Immature natural killer cell (primary cell): Measurements from ENCODE around the gene B3GAT3. TPM values are rescaled to one million over a fixed set of nuclear protein-coding genes. Genes with fewer than 3 reads are reported as not detected.

Experiments
- DNase-seq, 3 donors: peaks; one replicate each; pipeline ENCODE4 v3.0.0; 2022; ENCODE audit warnings: mixed read lengths in 1 of 3
- H3K27ac Mint-ChIP-seq, 6 donors: one replicate each; pipeline ENCODE4 v1.8.0; 2020; ENCODE audit warnings: mixed read lengths in 6 of 6, mild to moderate bottlenecking in 5 of 6, inconsistent platforms in 4 of 6, moderate library complexity in 3 of 6
- H3K27me3 Mint-ChIP-seq, 3 donors: one replicate each; pipeline ENCODE4 v1.8.0; 2020 to 2021; ENCODE audit warnings: low read depth in 3 of 3, mild to moderate bottlenecking in 3 of 3, mixed read lengths in 3 of 3, moderate library complexity in 3 of 3, inconsistent platforms in 1 of 3
- H3K36me3 Mint-ChIP-seq, 3 donors: one replicate each; pipeline ENCODE4 v1.8.0; 2020; ENCODE audit warnings: mixed read lengths in 3 of 3, inconsistent platforms in 2 of 3, mild to moderate bottlenecking in 2 of 3
- H3K4me1 Mint-ChIP-seq, 2 donors: one replicate each; pipeline ENCODE4 v1.8.0; 2020; ENCODE audit warnings: inconsistent platforms in 2 of 2, mild to moderate bottlenecking in 2 of 2, mixed read lengths in 2 of 2, moderate library complexity in 1 of 2
- H3K4me3 Mint-ChIP-seq, 5 donors: one replicate each; pipeline ENCODE4 v1.8.0; 2020; ENCODE audit warnings: mild to moderate bottlenecking in 5 of 5, mixed read lengths in 5 of 5, inconsistent platforms in 3 of 5, moderate library complexity in 3 of 5
- H3K9me3 Mint-ChIP-seq, 6 donors: one replicate each; pipeline ENCODE4 v1.8.0; 2020; ENCODE audit warnings: mild to moderate bottlenecking in 6 of 6, mixed read lengths in 6 of 6, inconsistent platforms in 4 of 6, moderate library complexity in 3 of 6
- polyA plus RNA-seq, 3 donors: library from polyadenylated mRNA; unstranded; fragments of 300-500 nt; fragmentation: Illumina TruSeq; gene quantifications; one replicate each; pipeline ENCODE4 v1.2.3, GENCODE V29; 2021

B3GAT3 gene
- 10 to 100 TPM; 35.5 to 54.1 (median 49.7) TPM for polyA plus RNA-seq

- Mint-ChIP-seq H3K27ac (peak within 1 kb of the TSS; percentile 91 to 100 (median 95)), H3K4me3 (peak within 1 kb of the TSS; percentile 89 to 96 (median 91)), H3K4me1 (peaks cover 26 to 27% of the 10 kb centered on the region in 2 donors), H3K27me3 (peaks cover 0 to 10% (median 9%) of the 10 kb centered on the region in 3 donors), H3K9me3 (no peaks in the 10 kb centered on the region), H3K36me3 (peaks cover 5 to 20% (median 6%) of the 10 kb centered on the region in 3 donors)
- DNase-seq = peak; percentile 98
These were observed at the start of gene B3GAT3 for GRCh38 chr11:62621567-62622470. B3GAT3 (minus strand) TSS chr11:62621986; CDS start chr11:62621947, 39 bp downstream.

DNA sequence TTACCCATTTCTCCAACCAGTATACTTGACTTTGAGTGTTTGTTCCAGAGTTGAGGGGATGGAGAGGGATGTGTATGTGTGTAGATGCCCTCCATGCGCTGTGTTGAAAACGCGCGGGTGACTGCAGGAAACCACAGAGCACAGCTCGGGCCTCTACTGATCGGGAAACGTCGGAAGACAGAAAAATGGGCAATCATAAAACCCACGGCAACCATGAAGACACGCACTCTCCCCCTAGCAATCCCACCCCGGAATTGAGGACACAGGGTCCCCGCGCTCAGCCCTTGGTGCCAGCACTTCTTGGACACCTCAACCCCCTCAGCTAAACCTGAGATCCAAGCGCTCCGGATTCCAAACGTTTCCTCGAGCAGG is 49.4 kb upstream of the B3GAT3 start:
- H3K4me3 Mint-ChIP-seq = peak overlapping the region; percentile 97 to 100 (median 100)
- peaks cover 45 to 51% of the 10 kb centered on the region in 2 donors for H3K4me1 Mint-ChIP-seq
- no peak for DNase-seq
- H3K27me3 Mint-ChIP-seq = peaks cover 3 to 15% (median 13%) of the 10 kb centered on the region in 3 donors
- H3K27ac Mint-ChIP-seq = peak overlapping the region; percentile 92 to 98 (median 96)
- peaks cover 4 to 5% (median 4%) of the 10 kb centered on the region in 3 donors for H3K36me3 Mint-ChIP-seq
- no peaks in the 10 kb centered on the region for H3K9me3 Mint-ChIP-seq

GRCh38 chr11:62669420-62670161 is 47.8 kb upstream of the B3GAT3 start:
- Mint-ChIP-seq H3K4me1 (peaks cover 52 to 58% of the 10 kb centered on the region in 2 donors), H3K36me3 (peaks cover under 1% of the 10 kb centered on the region in 3 donors), H3K4me3 (peak overlapping the region; percentile 97 to 100 (median 100)), H3K27ac (peak overlapping the region in 5 of 6 donors; percentile 46 to 92 (median 76)), H3K27me3 (peaks cover 9 to 23% (median 23%) of the 10 kb centered on the region in 3 donors), H3K9me3 (no peaks in the 10 kb centered on the region)
- no peak for DNase-seq

DNA sequence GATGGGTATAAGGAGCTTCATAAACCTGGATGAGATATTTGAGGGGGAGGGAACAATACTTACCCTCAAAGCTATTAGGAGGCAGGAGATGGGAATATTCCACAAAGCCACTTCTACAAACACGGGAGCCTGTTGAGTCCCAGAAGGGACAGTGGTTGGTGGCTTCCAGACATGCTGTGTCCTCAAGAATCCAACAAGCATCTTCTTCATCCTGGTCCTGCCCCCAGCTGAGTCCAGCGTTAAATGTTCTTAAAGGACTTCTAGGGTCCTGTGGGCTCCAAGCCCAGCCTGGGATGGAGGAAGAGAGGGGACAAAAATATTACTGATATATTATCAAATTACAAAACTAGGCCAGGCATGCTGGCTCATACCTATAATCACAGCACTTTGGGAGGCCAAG is 45.7 kb upstream of the B3GAT3 start:
- H3K4me1 Mint-ChIP-seq = peaks cover 55 to 74% of the 10 kb centered on the region in 2 donors

GRCh38 chr11:62666259-62666926 is 44.6 kb upstream of the B3GAT3 start:
- peaks cover 3 to 9% (median 3%) of the 10 kb centered on the region in 3 donors for H3K36me3 Mint-ChIP-seq
- H3K4me1 Mint-ChIP-seq = peaks cover 46 to 65% of the 10 kb centered on the region in 2 donors
- H3K27me3 Mint-ChIP-seq = peaks cover 10 to 15% (median 14%) of the 10 kb centered on the region in 3 donors
- peak overlapping the region in 4 of 6 donors; percentile 66 to 94 (median 90) for H3K27ac Mint-ChIP-seq
- H3K9me3 Mint-ChIP-seq = no peaks in the 10 kb centered on the region
- no peak for DNase-seq
- peak overlapping the region; percentile 62 to 95 (median 90) for H3K4me3 Mint-ChIP-seq

More for the DNA sequence above, 45.7 kb upstream of the B3GAT3 start:
- Mint-ChIP-seq H3K9me3 (no peaks in the 10 kb centered on the region), H3K27ac (peak overlapping the region in 2 of 6 donors; percentile 40 to 55), H3K36me3 (peaks cover 3 to 9% (median 3%) of the 10 kb centered on the region in 3 donors), H3K27me3 (peaks cover 11 to 23% (median 22%) of the 10 kb centered on the region in 3 donors), H3K4me3 (peak overlapping the region in 2 of 5 donors; percentile 12 to 72)
- no peak for DNase-seq

GRCh38 chr11:62665599-62666258 is 43.9 kb upstream of the B3GAT3 start:
- Mint-ChIP-seq H3K4me3 (peak overlapping the region; percentile 90 to 95 (median 91)), H3K27ac (peak overlapping the region; percentile 86 to 95 (median 93)), H3K4me1 (peaks cover 39 to 59% of the 10 kb centered on the region in 2 donors), H3K9me3 (no peaks in the 10 kb centered on the region), H3K27me3 (peaks cover 8 to 12% (median 11%) of the 10 kb centered on the region in 3 donors), H3K36me3 (peaks cover 3 to 9% (median 3%) of the 10 kb centered on the region in 3 donors)
- DNase-seq = peak; percentile 43 to 65 (median 57)

- peaks cover 3 to 9% (median 3%) of the 10 kb centered on the region in 3 donors for H3K36me3 Mint-ChIP-seq
- peaks cover 8 to 12% (median 11%) of the 10 kb centered on the region in 3 donors for H3K27me3 Mint-ChIP-seq
- no peaks in the 10 kb centered on the region for H3K9me3 Mint-ChIP-seq
- H3K4me3 Mint-ChIP-seq = peak within 1 kb of the TSS; percentile 90 to 95 (median 91)
- DNase-seq = peak; percentile 94 to 96 (median 95)
- H3K27ac Mint-ChIP-seq = peak within 1 kb of the TSS; percentile 86 to 95 (median 93)
- H3K4me1 Mint-ChIP-seq = peaks cover 34 to 56% of the 10 kb centered on the region in 2 donors
These were observed 43.4 kb upstream of the B3GAT3 start, which contains the start of the genes C11orf98 and CSKMT for GRCh38 chr11:62665075-62665598. C11orf98 (minus strand) TSS chr11:62665210; CDS start chr11:62665169, 41 bp downstream. CSKMT (plus strand) TSS chr11:62665312; CDS start chr11:62665880, 568 bp downstream.

- Mint-ChIP-seq H3K27me3 (peaks cover 8 to 12% (median 11%) of the 10 kb centered on the region in 3 donors), H3K4me3 (peak overlapping the region; percentile 90 to 95 (median 91)), H3K27ac (peak overlapping the region; percentile 86 to 95 (median 93)), H3K9me3 (no peaks in the 10 kb centered on the region), H3K4me1 (peaks cover 29 to 51% of the 10 kb centered on the region in 2 donors), H3K36me3 (peaks cover 3 to 9% (median 3%) of the 10 kb centered on the region in 3 donors)
- no peak for DNase-seq
These were observed 42.8 kb upstream of the B3GAT3 start for GRCh38 chr11:62664405-62665074.

DNA sequence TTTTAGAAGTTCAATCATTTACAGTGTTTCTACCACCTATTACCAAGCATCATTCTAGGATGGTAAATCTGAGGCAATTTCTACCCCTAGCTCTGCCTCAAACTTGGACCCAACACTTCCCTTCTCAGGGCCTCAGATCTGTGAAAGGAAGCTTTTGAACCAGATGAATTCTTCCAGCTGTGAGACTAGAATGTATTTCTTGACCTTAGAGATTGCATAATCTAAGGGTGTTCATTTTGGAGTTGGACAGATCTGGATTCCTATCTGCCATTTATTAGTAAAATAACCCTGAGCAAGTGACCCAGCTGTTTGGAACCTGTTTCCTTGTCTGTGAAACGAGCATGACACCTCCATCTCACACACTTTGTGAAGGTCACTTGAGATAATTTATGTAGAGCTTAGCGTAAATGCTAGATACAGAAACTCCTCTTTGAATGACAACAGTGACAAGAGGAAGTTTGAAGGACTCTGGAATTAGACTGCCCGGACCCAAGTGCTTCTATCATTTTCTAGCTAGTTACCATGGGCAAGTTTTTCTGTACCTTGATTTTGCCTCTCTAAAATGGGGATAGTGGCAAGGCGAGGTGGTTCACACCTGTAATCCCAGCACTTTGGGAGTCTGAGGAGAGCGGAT is 35.1 kb upstream of the B3GAT3 start:
- peaks cover 9 to 26% (median 24%) of the 10 kb centered on the region in 3 donors for H3K27me3 Mint-ChIP-seq

DNA sequence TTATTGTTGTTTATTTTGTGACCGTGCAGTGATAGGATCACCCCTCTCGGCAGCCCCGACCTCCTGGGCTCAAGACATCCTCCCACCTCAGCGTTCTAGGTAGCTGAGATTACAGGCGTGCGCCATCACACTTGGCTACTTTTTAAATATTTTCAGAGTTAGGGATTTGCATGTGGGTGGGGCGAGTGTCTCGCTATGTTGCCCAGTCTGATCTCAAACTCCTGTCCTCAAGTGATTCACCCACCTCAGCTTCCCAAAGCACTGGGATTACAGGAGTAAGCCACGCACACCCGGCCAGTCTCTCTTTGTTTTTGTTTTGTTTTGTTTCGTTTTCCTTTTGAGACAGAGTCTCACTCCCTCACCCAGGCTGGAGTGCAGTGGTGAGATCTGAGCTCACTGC is 32.5 kb upstream of the B3GAT3 start:
- H3K9me3 Mint-ChIP-seq = no peaks in the 10 kb centered on the region
- H3K27ac Mint-ChIP-seq = peak overlapping the region; percentile 7 to 95 (median 68)
- no peak for DNase-seq
- H3K4me1 Mint-ChIP-seq = peaks cover 19 to 26% of the 10 kb centered on the region in 2 donors
- H3K27me3 Mint-ChIP-seq = peaks cover 9 to 26% (median 24%) of the 10 kb centered on the region in 3 donors
- no peaks in the 10 kb centered on the region for H3K36me3 Mint-ChIP-seq
- H3K4me3 Mint-ChIP-seq = peak overlapping the region; percentile 41 to 59 (median 55)

More for the DNA sequence above, 35.1 kb upstream of the B3GAT3 start:
- no peak for DNase-seq
- H3K9me3 Mint-ChIP-seq = no peaks in the 10 kb centered on the region
- H3K4me3 Mint-ChIP-seq = no peak overlapping the region
- H3K27ac Mint-ChIP-seq = no peak overlapping the region
- H3K36me3 Mint-ChIP-seq = no peaks in the 10 kb centered on the region
- peaks cover 12 to 17% of the 10 kb centered on the region in 2 donors for H3K4me1 Mint-ChIP-seq

- Mint-ChIP-seq H3K27ac (peak overlapping the region; percentile 74 to 95 (median 93)), H3K4me1 (peaks cover 20 to 26% of the 10 kb centered on the region in 2 donors), H3K9me3 (no peaks in the 10 kb centered on the region), H3K36me3 (no peaks in the 10 kb centered on the region), H3K27me3 (peaks cover 9 to 26% (median 24%) of the 10 kb centered on the region in 3 donors), H3K4me3 (peak overlapping the region; percentile 87 to 93 (median 90))
- DNase-seq = no peak
These were observed 30.6 kb upstream of the B3GAT3 start for GRCh38 chr11:62652161-62653006.
